ENCODE results near the gene STK33. TPM values are rescaled to one million over a fixed set of nuclear protein-coding genes. Genes with fewer than 3 reads are reported as not detected.

Gene STK33
- total and polyA plus RNA-seq, 2 of the 13 experiments (the other 11 are each of a cell fraction or from before 2014, with no cell fraction given): 2.7 to 12.6 TPM

- Histone ChIP-seq H3K79me2 (ENCODE audit: insufficient read depth, low read length) (no peaks in the 10 kb centered on the region), H3K27me3 (ENCODE audit: control insufficient read depth in 1 of 2, insufficient read depth in 2 of 2, low read length in 2 of 2) (no peaks in the 10 kb centered on the region), H3K9me3 (ENCODE audit: low read length) (peaks cover 12% of the 10 kb centered on the region), H3K27ac (ENCODE audit: extremely low read length, insufficient read depth, low read length) (no peak overlapping the region), H3K9ac (ENCODE audit: insufficient read depth, low read depth, low read length) (no peak overlapping the region), H2AFZ (ENCODE audit: low read length) (no peak overlapping the region), H3K4me3 (replicated peaks in 1 of 3; ENCODE audit: insufficient read depth in 1 of 3, low read depth in 2 of 3, low read length in 3 of 3) (no peak overlapping the region), H3K4me1 (ENCODE audit: insufficient read depth, low read length) (no peaks in the 10 kb centered on the region), H3K36me3 (replicated peaks in 1 of 2; ENCODE audit: control insufficient read depth in 1 of 2, insufficient read depth in 2 of 2, low read length in 2 of 2) (no peaks in the 10 kb centered on the region), H3K4me2 (ENCODE audit: low read depth, low read length) (no peak overlapping the region), H4K20me1 (ENCODE audit: insufficient read depth, low read length) (no peaks in the 10 kb centered on the region)
- ATAC-seq: no peak
- intact Hi-C loops (cut with micrococcal nuclease; ENCODE audit: unreplicated experiment) (no loop called here), in situ Hi-C loops (cut with HindIII; ENCODE audit: extremely low pct_ligation_motif_present, low pct_unique_long_range_greater_than_20kb) (no loop called here)
- BruUV-seq (replicated peaks): no TSS peak
- ChIA-PET CTCF (ENCODE audit: low intra/inter-chr PET ratio, low total read pairs) (no interaction called here), POLR2A (no interaction called here)
- WGBS (ENCODE audit: low lambda C conversion rate): 0% methylated on average over 2 of the region's 2 CpGs
- no peak for FAIRE-seq
- no peak for DNase-seq (ENCODE audit: low spot score)
- no peak for TF ChIP-seq ZNF24 (IDR thresholded peaks at IDR 0.05)
- no peak for TF ChIP-seq ZNF253 (CRISPR knock-in tag; IDR thresholded peaks at IDR 0.05; ENCODE audit: borderline replicate concordance)
Measured at GRCh38 chr11:8564526-8564925, 29.5 kb downstream of the STK33 start.

DNA sequence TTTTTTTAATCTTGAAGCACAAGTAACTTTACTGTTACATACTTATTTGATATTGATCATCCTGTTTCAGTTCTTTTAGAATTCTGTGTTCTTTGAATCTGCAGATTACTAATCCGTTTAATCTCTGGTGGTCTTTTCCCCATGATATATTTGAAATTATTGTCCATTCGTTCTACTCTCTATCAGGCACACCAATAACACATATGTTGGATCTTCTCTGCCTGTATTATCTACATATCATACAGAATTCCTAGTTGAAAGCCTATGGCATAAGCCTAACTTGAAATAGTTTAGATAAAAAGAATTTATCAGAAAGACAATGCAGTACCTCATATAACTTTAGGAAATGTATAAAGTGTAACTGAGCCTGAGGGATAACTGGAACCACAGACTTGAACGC lies 32.6 kb downstream of the STK33 start:
- intact Hi-C loops (cut with micrococcal nuclease; ENCODE audit: unreplicated experiment) (no loop called here), in situ Hi-C loops (cut with HindIII; ENCODE audit: extremely low pct_ligation_motif_present, low pct_unique_long_range_greater_than_20kb) (no loop called here)
- no peak for FAIRE-seq
- DNase-seq (ENCODE audit: low spot score): no peak
- Histone ChIP-seq H3K9me3 (ENCODE audit: low read length) (peaks cover 12% of the 10 kb centered on the region), H3K4me3 (replicated peaks in 1 of 3; ENCODE audit: insufficient read depth in 1 of 3, low read depth in 2 of 3, low read length in 3 of 3) (no peak overlapping the region), H2AFZ (ENCODE audit: low read length) (no peak overlapping the region), H3K36me3 (replicated peaks in 1 of 2; ENCODE audit: control insufficient read depth in 1 of 2, insufficient read depth in 2 of 2, low read length in 2 of 2) (no peaks in the 10 kb centered on the region), H4K20me1 (ENCODE audit: insufficient read depth, low read length) (no peaks in the 10 kb centered on the region), H3K79me2 (ENCODE audit: insufficient read depth, low read length) (no peaks in the 10 kb centered on the region), H3K4me2 (ENCODE audit: low read depth, low read length) (no peak overlapping the region), H3K9ac (ENCODE audit: insufficient read depth, low read depth, low read length) (no peak overlapping the region), H3K27ac (ENCODE audit: extremely low read length, insufficient read depth, low read length) (no peak overlapping the region), H3K27me3 (ENCODE audit: control insufficient read depth in 1 of 2, insufficient read depth in 2 of 2, low read length in 2 of 2) (no peaks in the 10 kb centered on the region), H3K4me1 (ENCODE audit: insufficient read depth, low read length) (no peaks in the 10 kb centered on the region)
- WGBS (ENCODE audit: low lambda C conversion rate): 40% methylated on average over 3 of the region's 3 CpGs
- no peak for ATAC-seq
- TF ChIP-seq ERF (CRISPR knock-in tag; IDR thresholded peaks at IDR 0.05) (no peak), ZC3H13 (CRISPR knock-in tag; IDR thresholded peaks at IDR 0.05) (no peak)
- ChIA-PET POLR2A (no interaction called here), CTCF (ENCODE audit: low intra/inter-chr PET ratio, low total read pairs) (no interaction called here)
- BruUV-seq (replicated peaks): no TSS peak
